22Rv1 (cell line): ENCODE measurements around the gene B4GALT7.
"Not testable (repeated sequence)": the region's sequence is repeated elsewhere in the genome, so short reads cannot be mapped to it uniquely, and the experiment has no call there.

Experiments
- H3K27ac ChIP-seq: fragments of 450-650 bp; 2 replicates; pipeline ENCODE4 v1.5.1; 2017
- CTCF ChIP-seq: fragments of 450-650 bp; IDR thresholded peaks from 2 replicates; pipeline ENCODE4 v1.5.1; 2017; ENCODE audit warnings: mild to moderate bottlenecking
- ZFX ChIP-seq: fragments of 450-650 bp; IDR thresholded peaks from 2 replicates; pipeline ENCODE4 v1.6.1; 2017; ENCODE audit warnings: antibody characterized with exemption, borderline replicate concordance

The B4GALT7 gene

GRCh38 chr5:177557041-177557647 is 42.8 kb upstream of the B4GALT7 start:
- no peak overlapping the region for H3K27ac ChIP-seq
- TF ChIP-seq CTCF (no peak), ZFX (no peak)

DNA sequence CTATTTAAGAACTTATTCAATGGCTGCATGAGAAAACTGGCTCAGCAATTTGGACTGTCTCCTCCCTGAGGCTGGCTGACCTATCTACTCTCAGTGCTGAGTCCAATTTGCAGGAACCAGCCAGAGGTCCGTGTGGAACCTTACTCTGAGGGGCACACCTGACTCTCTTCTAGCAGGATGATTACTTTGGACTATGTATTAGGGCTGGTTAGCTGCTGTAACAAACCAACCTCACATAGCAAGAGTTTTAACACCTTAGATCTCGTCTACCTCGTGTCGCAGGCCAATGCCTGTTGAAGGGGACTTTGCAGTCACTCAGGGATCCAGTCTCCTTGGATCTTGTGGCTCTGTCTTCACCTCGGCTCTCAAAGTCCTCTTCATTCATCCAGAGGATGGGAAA is 42.1 kb upstream of the B4GALT7 start:
- TF ChIP-seq ZFX (no peak), CTCF (no peak)
- no peak overlapping the region for H3K27ac ChIP-seq

GRCh38 chr5:177559446-177559941 is 40.4 kb upstream of the B4GALT7 start:
- H3K27ac ChIP-seq: not testable (repeated sequence)

GRCh38 chr5:177565046-177565445 is 34.9 kb upstream of the B4GALT7 start:
- no peak overlapping the region for H3K27ac ChIP-seq
- TF ChIP-seq ZFX (no peak), CTCF (no peak)

DNA sequence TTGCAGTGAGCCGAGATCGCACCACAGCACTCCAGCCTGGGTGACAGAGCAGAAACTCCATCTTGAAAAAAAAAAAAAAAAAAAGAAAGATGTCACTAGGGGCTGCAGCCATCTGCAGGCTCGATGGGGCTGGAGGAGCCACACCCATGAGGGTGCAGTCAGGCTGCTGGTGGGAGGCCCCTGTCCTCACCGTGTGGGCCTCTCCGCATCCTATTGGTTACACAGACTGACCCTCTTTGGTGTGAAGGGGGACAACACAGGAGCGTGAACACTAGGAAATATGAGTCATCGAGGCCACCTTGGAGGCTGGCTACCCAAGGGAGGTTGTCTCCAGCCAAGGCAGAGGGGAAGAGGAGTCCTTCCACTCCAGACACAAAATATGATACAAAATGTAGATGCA is 31.6 kb upstream of the B4GALT7 start:
- no peak overlapping the region for H3K27ac ChIP-seq
- no peak for TF ChIP-seq ZFX
- no peak for TF ChIP-seq CTCF

DNA sequence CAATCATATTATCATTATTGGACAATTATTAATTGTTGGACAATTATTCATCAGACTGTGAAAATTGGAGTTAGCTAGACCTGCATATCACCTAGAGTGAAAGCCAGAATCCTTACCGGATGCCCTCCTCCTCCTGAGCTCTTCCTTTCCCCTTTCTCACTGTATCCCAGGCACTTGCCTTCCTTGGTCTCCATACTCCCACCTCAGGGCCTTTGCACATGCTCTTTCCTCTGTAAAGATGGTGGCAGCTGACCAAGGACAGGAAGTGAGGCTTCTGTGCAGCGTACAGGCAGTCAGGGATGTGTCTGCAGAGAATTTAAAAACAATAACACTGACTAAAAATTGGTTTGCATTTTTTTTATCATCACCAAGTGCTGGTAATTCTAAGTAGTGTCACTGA is 30.0 kb upstream of the B4GALT7 start:
- TF ChIP-seq ZFX: no peak
- no peak for TF ChIP-seq CTCF
- no peak overlapping the region for H3K27ac ChIP-seq

- H3K27ac ChIP-seq: no peak overlapping the region
- no peak for TF ChIP-seq CTCF
- TF ChIP-seq ZFX: no peak
These were observed 24.4 kb upstream of the B4GALT7 start for GRCh38 chr5:177575488-177575887.

DNA sequence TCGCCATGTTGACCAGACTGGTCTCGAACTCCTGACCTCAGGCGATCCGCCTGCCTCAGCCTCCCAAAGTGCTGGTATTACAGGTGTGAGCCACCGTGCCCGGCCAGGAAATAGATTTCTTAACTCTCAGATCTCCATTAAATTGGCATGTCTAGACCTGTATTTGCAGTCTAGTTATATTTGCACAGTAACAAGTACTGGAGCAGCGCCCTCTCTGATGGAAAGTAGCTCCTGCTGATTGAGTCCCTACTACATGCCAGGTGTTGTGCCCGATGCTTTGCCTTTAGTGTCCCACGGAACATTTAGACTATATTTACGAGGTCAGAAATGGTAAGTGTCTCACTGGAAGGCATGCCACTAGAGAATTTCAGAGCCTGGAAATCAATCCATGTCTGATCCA is 23.8 kb upstream of the B4GALT7 start:
- H3K27ac ChIP-seq: no peak overlapping the region
- TF ChIP-seq ZFX (no peak), CTCF (peak; percentile 28)
